Endothelial cell of umbilical vein (primary cell): ENCODE results near the gene SMIM36. TPM values are rescaled to one million over a fixed set of nuclear protein-coding genes. Genes with fewer than 3 reads are reported as not detected.

ENCODE experiments used
- BruUV-seq: library from RNA; stranded (reverse); fragments of 400-500 nt; replicated peaks from 2 replicates; lab custom pipeline; 2021; lab: Mats Ljungman, UMichigan
- CTCF ChIA-PET: fragments of 300-600, 350-600 bp; sonication (Branson Sonifier 250); formaldehyde crosslinking; loops from one replicate; lab custom pipeline; 2021; ENCODE audit warnings: antibody characterized with exemption, inconsistent platforms; lab: Charles Lee
- POLR2A ChIA-PET: fragments of 300-600, 350-600 bp; sonication (Branson Sonifier 250); formaldehyde crosslinking; loops from one replicate; lab custom pipeline; 2021; ENCODE audit warnings: antibody characterized with exemption, inconsistent platforms; lab: Charles Lee
- DNase-seq: peaks from one replicate; pipeline ENCODE4 v3.0.0-alpha.2; 2011; ENCODE audit warnings: low read depth, low spot score
- FAIRE-seq: peaks from 2 replicates; lab custom pipeline; 2011; peaks lifted over from hg19 to GRCh38; lab: Jason Lieb, UNC
- H2AFZ ChIP-seq: 2 replicates; pipeline ENCODE4 v1.6.0; 2012; ENCODE audit warnings: low read depth, low read length, control low read depth, inconsistent platforms
- H3K27ac ChIP-seq: 2 replicates; pipeline ENCODE4 v1.5.1; 2011; ENCODE audit warnings: low read depth, mild to moderate bottlenecking, control low read depth, low read length, moderate library complexity; ENCODE audit not compliant: insufficient read depth
- H3K27me3 ChIP-seq, 2 experiments: 2 replicates each; pipeline versions ENCODE4 v1.6.0 to v1.6.1; 2011; ENCODE audit warnings: low read length in 2 of 2, mixed read lengths in 1 of 2; ENCODE audit not compliant: control insufficient read depth in 2 of 2, insufficient read depth in 2 of 2
- H3K36me3 ChIP-seq, 2 experiments: 2 replicates in 1 of 2; 3 replicates in 1 of 2; pipeline ENCODE4 v1.5.1; 2011; ENCODE audit warnings: low read length in 2 of 2, mild to moderate bottlenecking in 1 of 2, moderate library complexity in 1 of 2; ENCODE audit not compliant: control insufficient read depth in 2 of 2, insufficient read depth in 2 of 2; ENCODE audit errors: extremely low read depth in 1 of 2
- H3K4me1 ChIP-seq: 3 replicates; pipeline ENCODE4 v1.5.1; 2011; ENCODE audit warnings: mild to moderate bottlenecking, low read length; ENCODE audit not compliant: control insufficient read depth, insufficient read depth; ENCODE audit errors: extremely low read depth
- H3K4me2 ChIP-seq: 2 replicates; pipeline ENCODE4 v1.6.1; 2011; ENCODE audit warnings: low read length, control low read depth, mixed read lengths; ENCODE audit not compliant: insufficient read depth
- H3K4me3 ChIP-seq, 3 experiments: fragments of 200-600 bp in 1 of 3; sonication (generic), shearing (Covaris generic) in 1 of 3; replicated peaks in 1 of 3; 2 replicates each; pipeline ENCODE4 v1.5.1; 2011 to 2016; ENCODE audit warnings: control low read depth in 3 of 3, low read length in 3 of 3, mild to moderate bottlenecking in 2 of 3, inconsistent platforms in 1 of 3, low read depth in 1 of 3, moderate library complexity in 1 of 3; ENCODE audit not compliant: insufficient read depth in 1 of 3
- H3K79me2 ChIP-seq: 2 replicates; pipeline ENCODE4 v1.6.0; 2012; ENCODE audit warnings: low read length, inconsistent platforms; ENCODE audit not compliant: control insufficient read depth, insufficient read depth
- H3K9ac ChIP-seq: replicated peaks from 2 replicates; pipeline ENCODE3; 2011; ENCODE audit warnings: low read length, control low read depth; ENCODE audit not compliant: insufficient read depth; ENCODE audit errors: extremely low read depth
- H3K9me1 ChIP-seq: replicated peaks from 3 replicates; pipeline ENCODE4 v1.6.0; 2011; ENCODE audit warnings: mild to moderate bottlenecking, low read length; ENCODE audit not compliant: control insufficient read depth, insufficient read depth; ENCODE audit errors: extremely low read depth
- H3K9me3 ChIP-seq: replicated peaks from 2 replicates; pipeline ENCODE4 v1.5.1; 2012; ENCODE audit warnings: low read length, inconsistent platforms; ENCODE audit not compliant: control insufficient read depth, insufficient read depth
- H4K20me1 ChIP-seq: replicated peaks from 2 replicates; pipeline ENCODE3; 2011; ENCODE audit warnings: mild to moderate bottlenecking, low read length; ENCODE audit not compliant: control insufficient read depth, insufficient read depth; ENCODE audit errors: extremely low read depth
- EZH2 ChIP-seq: IDR thresholded peaks from 2 replicates; pipeline ENCODE4 v1.6.1; 2012; ENCODE audit warnings: borderline replicate concordance, low read depth, mild to moderate bottlenecking, moderate library complexity, low read length, inconsistent platforms; ENCODE audit not compliant: severe bottlenecking
- FOS ChIP-seq: IDR thresholded peaks from 2 replicates; pipeline ENCODE4 v1.6.1; 2011; ENCODE audit warnings: mild to moderate bottlenecking, low read length, moderate library complexity, borderline replicate concordance; ENCODE audit not compliant: insufficient read depth
- GATA2 ChIP-seq: IDR thresholded peaks from 2 replicates; pipeline ENCODE4 v1.7.0; 2011; ENCODE audit warnings: low read depth, mild to moderate bottlenecking, moderate library complexity, mixed read lengths, low read length; ENCODE audit not compliant: insufficient read length, insufficient read depth
- JUN ChIP-seq: IDR thresholded peaks from 2 replicates; pipeline ENCODE4 v1.6.1; 2011; ENCODE audit warnings: borderline replicate concordance, low read depth; ENCODE audit not compliant: insufficient read length, insufficient read depth
- MYC ChIP-seq: IDR thresholded peaks from one replicate; pipeline ENCODE4 v1.6.1; 2011; ENCODE audit warnings: mild to moderate bottlenecking, low read depth, low read length
- POLR2A ChIP-seq: IDR thresholded peaks from 2 replicates; pipeline ENCODE4 v1.6.1; 2012; ENCODE audit warnings: low read depth, mild to moderate bottlenecking, control low read depth, low read length
- POLR2AphosphoS5 ChIP-seq: IDR thresholded peaks from 2 replicates; pipeline ENCODE4 v1.6.1; 2012; ENCODE audit warnings: low read depth, mild to moderate bottlenecking, control low read depth, low read length, moderate library complexity; ENCODE audit not compliant: insufficient read depth
- dilution Hi-C: fragments of 300-500 bp; cut with MboI; formaldehyde crosslinking; loops from one replicate; pipeline ENCODE4 v1.15.0; 2019; ENCODE audit warnings: low sequenced_read_pairs; ENCODE audit not compliant: extremely low pct_ligation_motif_present
- intact Hi-C: fragments of 100-400 bp; cut with micrococcal nuclease; formaldehyde crosslinking; loops from one replicate; pipeline ENCODE4 v1.10.0; 2022
- polyA plus RNA-seq, 4 experiments: library from polyadenylated mRNA; depleted of rRNA in 3 of 4; stranded (reverse) in 3 of 4; unstranded in 1 of 4; fragments of >200 nt; gene quantifications; 2 replicates each; pipeline versions ENCODE4 v1.2.1 to v1.2.3, GENCODE V29; 2011 to 2012; ENCODE audit warnings: missing spikeins in 1 of 4
- total RNA-seq: library from RNA; stranded (reverse); gene quantifications from 2 replicates; pipeline ENCODE4 v1.2.3, GENCODE V29; 2021
- TF ChIP-seq, protein P1 (sequence below): IDR thresholded peaks from 2 replicates; pipeline ENCODE4 v1.6.1; 2011; ENCODE audit not compliant: insufficient read depth, insufficient read length
- TF ChIP-seq, protein P2 (sequence below), 2 donors: IDR thresholded peaks; 1 replicate in 1 of 2; 2 replicates in 1 of 2; pipeline ENCODE4 v1.5.1; 2011; ENCODE audit warnings: low read length in 2 of 2, mild to moderate bottlenecking in 2 of 2, moderate library complexity in 2 of 2, control low read depth in 1 of 2, inconsistent platforms in 1 of 2, low read depth in 1 of 2; ENCODE audit not compliant: insufficient read depth in 1 of 2; ENCODE audit errors: extremely low read depth in 1 of 2

Gene SMIM36
- total and polyA plus RNA-seq, 2 donors (not counting 3 experiments of a cell fraction or from before 2014, with no cell fraction given), result not detected

DNA sequence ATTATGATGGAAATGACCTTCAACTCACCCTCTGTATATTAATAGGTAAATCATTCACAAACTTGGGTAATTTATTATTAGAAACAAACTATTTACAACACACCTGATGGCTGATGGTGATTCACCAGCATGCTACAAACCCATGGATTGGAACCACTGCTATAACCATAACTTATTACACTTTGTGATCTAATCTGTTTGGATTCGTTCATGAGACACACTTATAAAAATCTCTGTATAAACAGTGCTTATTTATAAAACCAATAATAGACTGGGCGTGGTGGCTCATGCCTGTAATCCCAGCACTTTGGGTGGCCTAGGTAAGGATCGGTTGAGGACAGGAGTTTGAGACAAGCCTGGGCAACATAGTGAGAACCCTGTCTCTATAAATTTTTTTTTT is 16.0 kb downstream of the SMIM36 start:
- H4K20me1 ChIP-seq, result no peaks in the 10 kb centered on the region
- ChIA-PET CTCF (interaction anchor here (1.1 kb wide), 1 partner anchor 19 kb away, joined by 3 read pairs; no protein-coding TSS in a partner anchor), POLR2A (no interaction called here)
- H3K36me3 ChIP-seq, result no peaks in the 10 kb centered on the region
- H3K9me3 ChIP-seq, result no peaks in the 10 kb centered on the region
- H3K27me3 ChIP-seq, result no peaks in the 10 kb centered on the region
- H3K4me3 ChIP-seq, result no peak overlapping the region
- FAIRE-seq, result no peak
- no TSS peak for BruUV-seq
- no peak overlapping the region for H3K9ac ChIP-seq
- H3K4me1 ChIP-seq, result no peaks in the 10 kb centered on the region
- H3K27ac ChIP-seq, result no peak overlapping the region
- intact Hi-C loops, result no loop called here
- TF ChIP-seq, protein P1, sequence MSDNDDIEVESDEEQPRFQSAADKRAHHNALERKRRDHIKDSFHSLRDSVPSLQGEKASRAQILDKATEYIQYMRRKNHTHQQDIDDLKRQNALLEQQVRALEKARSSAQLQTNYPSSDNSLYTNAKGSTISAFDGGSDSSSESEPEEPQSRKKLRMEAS, result no peak
- TF ChIP-seq POLR2A, result no peak
- TF ChIP-seq POLR2AphosphoS5, result no peak
- TF ChIP-seq FOS, result no peak
- TF ChIP-seq JUN, result no peak
- TF ChIP-seq, protein P2, sequence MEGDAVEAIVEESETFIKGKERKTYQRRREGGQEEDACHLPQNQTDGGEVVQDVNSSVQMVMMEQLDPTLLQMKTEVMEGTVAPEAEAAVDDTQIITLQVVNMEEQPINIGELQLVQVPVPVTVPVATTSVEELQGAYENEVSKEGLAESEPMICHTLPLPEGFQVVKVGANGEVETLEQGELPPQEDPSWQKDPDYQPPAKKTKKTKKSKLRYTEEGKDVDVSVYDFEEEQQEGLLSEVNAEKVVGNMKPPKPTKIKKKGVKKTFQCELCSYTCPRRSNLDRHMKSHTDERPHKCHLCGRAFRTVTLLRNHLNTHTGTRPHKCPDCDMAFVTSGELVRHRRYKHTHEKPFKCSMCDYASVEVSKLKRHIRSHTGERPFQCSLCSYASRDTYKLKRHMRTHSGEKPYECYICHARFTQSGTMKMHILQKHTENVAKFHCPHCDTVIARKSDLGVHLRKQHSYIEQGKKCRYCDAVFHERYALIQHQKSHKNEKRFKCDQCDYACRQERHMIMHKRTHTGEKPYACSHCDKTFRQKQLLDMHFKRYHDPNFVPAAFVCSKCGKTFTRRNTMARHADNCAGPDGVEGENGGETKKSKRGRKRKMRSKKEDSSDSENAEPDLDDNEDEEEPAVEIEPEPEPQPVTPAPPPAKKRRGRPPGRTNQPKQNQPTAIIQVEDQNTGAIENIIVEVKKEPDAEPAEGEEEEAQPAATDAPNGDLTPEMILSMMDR (IDR thresholded peaks at IDR 0.05; ENCODE audit: extremely low read depth in 1 of 2, insufficient read depth in 1 of 2, low read depth in 1 of 2, low read length in 2 of 2), result no peak
- no peak for TF ChIP-seq MYC
- no peak for TF ChIP-seq GATA2
- TF ChIP-seq EZH2, result no peak
- H3K79me2 ChIP-seq, result no peaks in the 10 kb centered on the region
- no peaks in the 10 kb centered on the region for H3K9me1 ChIP-seq
- dilution Hi-C loops, result no loop called here
- no peak for DNase-seq
- H2AFZ ChIP-seq, result no peak overlapping the region
- no peak overlapping the region for H3K4me2 ChIP-seq
